H9 (cell line): ENCODE results near the gene EPHA10. TPM values are rescaled to one million over a fixed set of nuclear protein-coding genes. Genes with fewer than 3 reads are reported as not detected.

ENCODE experiments used
- DNase-seq: peaks from one replicate; pipeline ENCODE4 v3.0.0-alpha.2; 2017
- H2AFZ ChIP-seq: one replicate; pipeline ENCODE4 v1.6.1; 2013; ENCODE audit warnings: mild to moderate bottlenecking, low read length, control low read depth, moderate library complexity
- H2AK5ac ChIP-seq: 2 replicates; pipeline ENCODE4 v1.6.1; 2013; ENCODE audit warnings: low read length, control low read depth, mixed read lengths; ENCODE audit not compliant: insufficient read length
- H2BK120ac ChIP-seq: one replicate; pipeline ENCODE4 v1.6.1; 2013; ENCODE audit warnings: low read depth, mild to moderate bottlenecking, low read length, control low read depth, inconsistent platforms; ENCODE audit not compliant: poor library complexity, severe bottlenecking
- H2BK12ac ChIP-seq: 2 replicates; pipeline ENCODE4 v1.6.1; 2013; ENCODE audit warnings: low read length, control low read depth, mixed read lengths, low read depth; ENCODE audit not compliant: insufficient read length
- H2BK15ac ChIP-seq: 2 replicates; pipeline ENCODE4 v1.6.1; 2013; ENCODE audit warnings: low read depth, low read length, control low read depth
- H2BK20ac ChIP-seq: one replicate; pipeline ENCODE4 v1.6.1; 2013; ENCODE audit warnings: low read depth, mild to moderate bottlenecking, low read length, control low read depth, inconsistent platforms; ENCODE audit not compliant: poor library complexity, severe bottlenecking
- H2BK5ac ChIP-seq: 2 replicates; pipeline ENCODE4 v1.6.1; 2013; ENCODE audit warnings: low read length, control low read depth, mixed read lengths; ENCODE audit not compliant: insufficient read length
- H3K14ac ChIP-seq: 2 replicates; pipeline ENCODE4 v1.6.1; 2013; ENCODE audit warnings: low read length, control low read depth; ENCODE audit not compliant: insufficient read depth
- H3K18ac ChIP-seq: 2 replicates; pipeline ENCODE4 v1.6.1; 2013; ENCODE audit warnings: low read depth, mild to moderate bottlenecking, mixed read lengths, low read length, control low read depth; ENCODE audit not compliant: insufficient read length
- H3K23ac ChIP-seq: 2 replicates; pipeline ENCODE4 v1.6.1; 2013; ENCODE audit warnings: low read length, control low read depth, mixed read lengths, low read depth; ENCODE audit not compliant: insufficient read length
- H3K23me2 ChIP-seq: 2 replicates; pipeline ENCODE4 v1.6.1; 2013; ENCODE audit warnings: low read depth, mild to moderate bottlenecking, mixed read lengths, low read length, control low read depth; ENCODE audit not compliant: insufficient read length, poor library complexity, severe bottlenecking
- H3K27ac ChIP-seq: 2 replicates; pipeline ENCODE4 v1.5.1; 2013; ENCODE audit warnings: low read length, control low read depth, mixed read lengths, low read depth; ENCODE audit not compliant: insufficient read length
- H3K27me3 ChIP-seq: 2 replicates; pipeline ENCODE4 v1.6.1; 2013; ENCODE audit warnings: low read length, control low read depth, inconsistent platforms; ENCODE audit not compliant: insufficient read depth
- H3K4ac ChIP-seq: 2 replicates; pipeline ENCODE4 v1.6.1; 2013; ENCODE audit warnings: low read depth, mild to moderate bottlenecking, control low read depth, inconsistent platforms, low read length, moderate library complexity
- H3K4me1 ChIP-seq: 2 replicates; pipeline ENCODE4 v1.6.1; 2013; ENCODE audit warnings: low read length, control low read depth, inconsistent platforms; ENCODE audit not compliant: insufficient read depth
- H3K4me2 ChIP-seq: 2 replicates; pipeline ENCODE4 v1.6.1; 2013; ENCODE audit warnings: low read length, control low read depth, mixed read lengths; ENCODE audit not compliant: insufficient read length, insufficient read depth
- H3K56ac ChIP-seq: 2 replicates; pipeline ENCODE4 v1.6.1; 2013; ENCODE audit warnings: low read depth, mild to moderate bottlenecking, mixed read lengths, low read length, control low read depth; ENCODE audit not compliant: insufficient read length
- H3K79me1 ChIP-seq: 2 replicates; pipeline ENCODE4 v1.6.1; 2013; ENCODE audit warnings: low read depth, mild to moderate bottlenecking, moderate library complexity, low read length, control low read depth, inconsistent platforms; ENCODE audit not compliant: insufficient read depth, poor library complexity, severe bottlenecking
- H3K79me2 ChIP-seq: 2 replicates; pipeline ENCODE4 v1.6.1; 2013; ENCODE audit warnings: low read length, control low read depth, inconsistent platforms; ENCODE audit not compliant: insufficient read depth
- H3K9ac ChIP-seq: 2 replicates; pipeline ENCODE4 v1.6.1; 2013; ENCODE audit warnings: low read length, control low read depth, mixed read lengths; ENCODE audit not compliant: insufficient read length; ENCODE audit errors: extremely low read depth
- H3K9me3 ChIP-seq: one replicate; pipeline ENCODE4 v1.6.1; 2013; ENCODE audit warnings: low read depth, low read length, inconsistent platforms; ENCODE audit not compliant: control insufficient read depth
- H3T11ph ChIP-seq: one replicate; pipeline ENCODE4 v1.6.1; 2013; ENCODE audit warnings: mild to moderate bottlenecking, low read length, control low read depth, inconsistent platforms
- H4K20me1 ChIP-seq: one replicate; pipeline ENCODE4 v1.6.1; 2013; ENCODE audit not compliant: control insufficient read depth, insufficient read length, insufficient read depth
- H4K5ac ChIP-seq: 2 replicates; pipeline ENCODE4 v1.6.1; 2013; ENCODE audit warnings: low read depth, mild to moderate bottlenecking, mixed read lengths, low read length, control low read depth; ENCODE audit not compliant: insufficient read length
- H4K8ac ChIP-seq: replicated peaks from 2 replicates; pipeline ENCODE4 v1.6.1; 2013; ENCODE audit warnings: low read length, control low read depth, mixed read lengths, low read depth; ENCODE audit not compliant: insufficient read length
- H4K91ac ChIP-seq: 2 replicates; pipeline ENCODE4 v1.6.1; 2013; ENCODE audit warnings: low read depth, mild to moderate bottlenecking, moderate library complexity, mixed read lengths, low read length, control low read depth; ENCODE audit not compliant: insufficient read length
- H3K27ac Mint-ChIP-seq, 3 experiments: 2 replicates in 2 of 3; 3 replicates in 1 of 3; pipeline ENCODE4 v1.8.0; 2020 to 2021; ENCODE audit warnings: mixed read lengths in 3 of 3, mild to moderate bottlenecking in 1 of 3, moderate library complexity in 1 of 3
- H3K27me3 Mint-ChIP-seq: 2 replicates; pipeline ENCODE4 v1.8.0; 2021; ENCODE audit warnings: low read depth, mild to moderate bottlenecking, moderate library complexity, mixed read lengths
- H3K36me3 Mint-ChIP-seq, 3 experiments: 2 replicates in 2 of 3; 3 replicates in 1 of 3; pipeline ENCODE4 v1.8.0; 2020 to 2021; ENCODE audit warnings: low read depth in 3 of 3, mixed read lengths in 3 of 3; ENCODE audit not compliant: insufficient read depth in 1 of 3
- H3K4me1 Mint-ChIP-seq, 2 experiments: 2 replicates each; pipeline ENCODE4 v1.8.0; 2020; ENCODE audit warnings: mixed read lengths in 2 of 2
- H3K4me3 Mint-ChIP-seq, 2 experiments: 2 replicates in 1 of 2; 3 replicates in 1 of 2; pipeline ENCODE4 v1.8.0; 2020 to 2021; ENCODE audit warnings: mild to moderate bottlenecking in 2 of 2, mixed read lengths in 2 of 2, moderate library complexity in 1 of 2
- H3K9me3 Mint-ChIP-seq, 2 experiments: 2 replicates in 1 of 2; 3 replicates in 1 of 2; pipeline ENCODE4 v1.8.0; 2020; ENCODE audit warnings: mild to moderate bottlenecking in 2 of 2, mixed read lengths in 2 of 2, moderate library complexity in 1 of 2
- CTCF ChIP-seq: fragments of 200-600 bp; sonication (generic); conservative IDR thresholded peaks from 3 replicates; pipeline ENCODE4 v1.8.0; 2021; ENCODE audit warnings: antibody characterized with exemption, mild to moderate bottlenecking
- WGBS: extraction: QIAGEN DNeasy Blood & Tissue Kit; methylation state at CpG from one replicate; pipeline ENCODE4 v1.1.7; 2013; ENCODE audit warnings: missing lambda C conversion rate, low lambda C conversion rate, mixed read lengths; ENCODE audit not compliant: insufficient read length; ENCODE audit errors: extremely low coverage; 5-methylcytosine and 5-hydroxymethylcytosine counted together
- total RNA-seq: library from RNA; stranded (reverse); gene quantifications from 2 replicates; pipeline ENCODE4 v1.2.1, GENCODE V29; 2021

The EPHA10 gene
- total RNA-seq, 1 experiment from 2014 or later: 0.96 TPM

GRCh38 chr1:37764414-37764825, 500 bp downstream of the EPHA10 start:
- no peaks in the 10 kb centered on the region for H3K79me1 ChIP-seq
- H2BK15ac ChIP-seq: no peak overlapping the region
- H2BK120ac ChIP-seq: no peak overlapping the region
- H3K27ac Mint-ChIP-seq: no peak overlapping the region; a peak in 1 of 7 replicates
- H3K4me2 ChIP-seq: peak overlapping the region; percentile 80
- H3K27ac ChIP-seq: no peak overlapping the region
- H4K5ac ChIP-seq: no peak overlapping the region
- H3K79me2 ChIP-seq: no peaks in the 10 kb centered on the region
- H3K27me3 Mint-ChIP-seq: no peaks in the 10 kb centered on the region; the same call in 1 of the 2 replicates
- no peaks in the 10 kb centered on the region; a peak in 1 of 5 replicates for H3K9me3 Mint-ChIP-seq
- no peak overlapping the region for H4K8ac ChIP-seq
- no CpG with 5 or more reads among the region's 29 CpGs for WGBS
- H4K91ac ChIP-seq: no peak overlapping the region
- no peaks in the 10 kb centered on the region for H3K36me3 Mint-ChIP-seq
- no peak overlapping the region for H3K18ac ChIP-seq
- no peak overlapping the region for H3T11ph ChIP-seq
- no peak overlapping the region for H2AK5ac ChIP-seq
- H3K56ac ChIP-seq: no peak overlapping the region
- H2AFZ ChIP-seq: no peak overlapping the region
- peaks cover 27% of the 10 kb centered on the region for H3K27me3 ChIP-seq
- no peaks in the 10 kb centered on the region for H4K20me1 ChIP-seq
- peak; percentile 81 for DNase-seq
- peaks cover 19% of the 10 kb centered on the region for H3K23me2 ChIP-seq
- H3K9me3 ChIP-seq: no peaks in the 10 kb centered on the region
- no peak overlapping the region for H2BK20ac ChIP-seq
- no peak overlapping the region for H2BK5ac ChIP-seq
- no peak overlapping the region for H3K14ac ChIP-seq
- no peak overlapping the region for H3K4ac ChIP-seq
- no peak overlapping the region for H2BK12ac ChIP-seq
- H3K4me1 ChIP-seq: peaks cover 4% of the 10 kb centered on the region; the same call in 1 of the 2 replicates
- H3K9ac ChIP-seq: no peak overlapping the region
- peaks cover 26 to 30% of the 10 kb centered on the region in 2 experiments for H3K4me1 Mint-ChIP-seq
- H3K23ac ChIP-seq: no peak overlapping the region
- H3K4me3 Mint-ChIP-seq: peak overlapping the region; percentile 57 to 88
- TF ChIP-seq CTCF: no peak
